NCI-H524 (cell line): Measurements from ENCODE around the gene HOXA4.

Experiments
- DNase-seq, 2 experiments: peaks; one replicate each; lab custom pipeline; 2025; lab: John Stamatoyannopoulos, UW

Gene HOXA4

DNA sequence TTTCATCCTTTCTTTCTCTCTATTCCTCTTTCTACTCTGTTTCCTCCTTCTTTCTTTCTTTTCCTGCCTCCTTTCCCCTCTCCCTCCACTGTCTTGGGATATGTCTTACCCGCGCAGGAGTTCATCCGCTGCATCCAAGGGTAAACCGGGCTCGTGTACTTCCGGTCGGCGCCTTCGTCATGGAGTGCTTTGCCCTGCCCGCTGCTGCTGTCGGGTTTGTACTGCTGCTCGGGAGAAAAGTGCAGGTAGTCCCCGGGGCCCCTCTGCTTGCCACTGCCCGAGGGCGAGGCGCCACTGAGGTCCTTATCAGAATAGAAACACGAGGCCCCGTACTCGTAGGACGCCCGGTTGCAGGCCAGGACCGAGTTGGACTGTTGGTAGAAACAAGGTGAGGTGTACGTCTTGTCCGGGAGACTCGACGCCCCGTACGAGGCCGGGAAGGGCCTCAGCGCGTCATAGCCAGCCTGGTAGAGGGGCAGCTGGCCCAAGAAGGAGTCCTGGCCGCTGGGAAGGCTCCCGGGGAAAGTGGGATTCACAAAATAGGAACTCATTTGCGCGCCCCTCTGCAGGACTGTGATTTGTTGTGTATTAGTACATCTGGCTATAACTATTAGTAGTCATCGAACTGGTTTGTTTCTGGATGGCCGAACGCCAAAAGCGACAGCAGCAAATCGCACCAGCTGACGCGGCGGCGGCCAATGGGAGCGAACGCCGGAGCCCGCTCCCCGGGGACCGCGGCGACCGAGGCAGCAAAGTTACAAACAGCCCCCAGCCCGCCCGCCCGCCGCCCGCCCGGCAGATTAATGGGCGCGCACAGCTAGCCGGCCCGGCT, 16.9 kb upstream of the HOXA4 start, which contains the start of gene HOXA6:
TSS of gene HOXA6 (minus strand) at position 576 of the 832 bp plus-strand sequence. CDS start at position 551, 25 bp downstream.
- DNase-seq, result peak in 1 of 2 experiments; percentile 23

DNA sequence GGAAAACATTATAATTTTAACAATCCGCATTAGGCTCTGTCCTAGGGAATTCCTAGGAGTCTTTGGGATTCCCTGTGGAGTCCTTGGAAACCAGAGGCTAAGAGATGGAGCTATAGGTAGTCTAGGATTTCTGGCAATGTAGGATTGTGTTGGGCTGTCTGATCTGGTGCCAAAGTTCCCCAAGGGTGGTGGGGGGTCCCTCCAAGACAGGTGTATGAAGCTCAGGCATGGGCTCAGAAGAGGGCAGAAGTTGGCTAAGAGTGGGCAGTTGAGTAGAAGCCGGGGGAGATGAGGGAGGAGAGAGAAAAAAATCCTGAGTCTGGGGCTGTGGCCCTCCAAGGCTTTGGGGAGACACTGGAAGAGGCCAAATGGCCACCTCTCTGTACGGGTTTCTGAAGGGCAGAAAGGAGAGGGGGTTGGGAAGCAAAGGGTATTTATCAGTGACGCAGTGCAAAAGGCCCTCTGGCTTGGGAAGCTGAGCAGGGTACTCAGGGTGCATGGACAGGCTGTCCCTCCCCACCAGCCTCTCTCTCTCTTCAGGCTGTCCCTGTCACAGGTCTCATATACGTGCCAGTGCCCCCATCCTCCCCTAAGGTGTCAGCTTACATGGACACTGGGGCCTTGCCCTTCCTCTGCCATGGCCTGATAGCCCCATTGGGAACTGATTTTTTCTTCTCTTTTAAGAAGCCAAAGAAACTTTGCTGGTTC, 16.1 kb upstream of the HOXA4 start:
- DNase-seq, result no peak

DNA sequence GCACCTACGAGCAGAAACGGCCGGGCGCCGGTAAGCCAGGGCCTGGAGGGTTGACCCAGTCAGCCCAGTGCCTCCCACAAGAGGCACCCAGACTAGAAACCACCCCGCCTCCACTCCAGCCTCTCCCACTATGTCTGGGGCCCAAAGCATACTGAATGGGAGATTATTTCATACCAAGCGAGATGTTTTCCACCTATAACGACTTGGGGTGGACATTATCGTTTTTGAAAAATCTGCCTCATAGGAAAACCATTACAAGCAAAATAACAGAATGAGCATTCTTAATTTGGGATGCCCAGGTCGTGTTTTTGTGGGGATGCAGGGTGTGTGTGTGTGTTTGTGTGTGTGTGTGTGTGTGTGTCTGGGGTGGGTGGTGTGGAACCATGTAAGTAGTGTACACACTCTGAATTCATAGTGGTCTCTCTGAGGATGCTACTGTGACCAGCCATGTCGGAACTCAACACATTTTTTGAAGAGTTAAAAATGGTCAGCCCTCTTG, 15.4 kb upstream of the HOXA4 start:
- no peak for DNase-seq

DNA sequence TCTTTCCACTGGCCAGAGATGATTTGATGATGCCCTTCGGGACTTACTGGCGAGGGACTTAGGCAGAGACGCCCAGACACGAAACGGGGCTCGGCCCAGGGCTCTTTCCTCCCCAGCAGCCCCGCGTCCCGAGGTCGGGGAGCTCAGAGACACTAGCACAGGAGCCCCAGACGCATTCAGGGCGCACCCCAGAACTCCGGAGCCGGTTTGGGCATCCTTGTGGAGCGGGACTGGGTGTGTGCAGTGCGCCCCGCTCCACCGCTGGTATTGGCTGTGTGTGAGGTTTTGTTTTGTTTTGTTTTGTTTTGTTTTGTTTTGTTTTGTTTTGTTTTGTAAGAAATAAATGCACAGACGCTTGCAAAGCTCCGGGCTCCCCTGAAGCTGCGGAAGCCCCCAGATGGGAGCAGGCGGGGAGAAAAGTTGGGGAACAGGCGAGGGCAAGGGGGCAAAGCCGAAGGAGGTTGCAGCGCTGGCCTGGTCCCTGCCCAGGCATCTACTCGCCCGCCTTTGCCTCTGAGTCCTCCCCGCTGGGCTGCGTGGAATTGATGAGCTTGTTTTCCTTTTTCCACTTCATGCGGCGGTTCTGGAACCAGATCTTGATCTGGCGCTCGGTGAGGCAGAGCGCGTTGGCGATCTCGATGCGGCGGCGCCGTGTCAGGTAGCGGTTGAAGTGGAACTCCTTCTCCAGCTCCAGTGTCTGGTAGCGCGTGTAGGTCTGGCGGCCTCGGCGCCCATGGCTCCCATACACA, 14.8 kb upstream of the HOXA4 start:
- no peak for DNase-seq

DNA sequence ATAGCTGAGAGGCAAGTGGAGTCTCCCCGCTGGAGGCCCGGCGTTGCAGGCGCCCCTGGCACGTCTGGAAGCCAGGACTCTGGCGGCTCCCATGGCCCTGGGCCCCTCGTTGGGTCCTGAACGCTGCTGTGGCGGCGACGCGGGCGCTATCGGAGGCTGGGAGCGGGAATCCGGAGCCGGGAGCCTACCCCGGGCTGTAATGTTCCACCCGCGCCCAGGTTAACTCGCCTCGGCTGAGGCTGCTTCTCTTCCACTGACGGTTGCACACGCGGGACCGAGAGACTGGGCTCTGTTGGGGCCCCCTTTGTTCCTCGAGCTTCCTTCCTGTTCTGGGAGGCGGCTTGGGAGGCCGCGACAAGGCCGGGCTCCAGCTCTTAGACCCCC, 14.2 kb upstream of the HOXA4 start:
- no peak for DNase-seq

DNA sequence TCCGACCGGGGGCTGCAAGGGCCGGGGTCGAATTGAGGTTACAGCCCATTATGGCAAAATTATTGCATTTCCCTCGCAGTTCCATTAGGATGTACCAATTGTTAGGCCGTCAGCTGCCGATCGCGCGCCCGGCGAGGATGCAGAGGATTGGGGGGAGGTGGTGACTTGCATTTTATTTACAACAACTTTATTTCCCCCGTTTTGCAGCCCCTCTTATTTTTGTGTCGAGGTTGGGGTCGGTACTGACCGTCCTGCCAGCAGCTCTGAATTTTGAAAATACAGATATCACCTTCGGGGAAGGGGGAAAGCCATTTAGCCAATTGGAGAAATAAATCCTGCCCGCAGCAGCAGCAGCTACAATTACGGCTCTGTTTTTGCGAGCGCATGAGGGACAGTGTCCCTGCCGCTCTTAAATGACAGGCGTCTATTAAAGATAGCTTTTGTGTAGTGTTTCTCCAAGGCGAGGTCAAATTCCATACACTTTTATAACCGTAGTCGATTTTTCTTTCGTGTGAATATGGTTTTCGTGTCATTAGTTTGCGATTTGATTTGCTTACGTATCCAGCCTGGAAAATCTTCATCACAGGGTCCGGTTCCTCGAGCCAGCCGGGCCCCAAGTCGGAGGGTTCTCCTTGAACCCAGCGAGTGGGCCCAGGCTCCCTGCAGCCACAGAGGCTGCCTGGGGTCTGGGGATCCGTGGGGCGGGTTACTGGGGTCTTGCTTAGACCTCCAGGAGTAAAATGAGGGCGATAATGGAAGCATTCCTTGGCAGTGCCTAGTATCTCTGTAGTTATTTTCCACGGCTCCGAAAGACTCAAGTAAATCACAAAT, 13.6 kb upstream of the HOXA4 start:
- no peak for DNase-seq

DNA sequence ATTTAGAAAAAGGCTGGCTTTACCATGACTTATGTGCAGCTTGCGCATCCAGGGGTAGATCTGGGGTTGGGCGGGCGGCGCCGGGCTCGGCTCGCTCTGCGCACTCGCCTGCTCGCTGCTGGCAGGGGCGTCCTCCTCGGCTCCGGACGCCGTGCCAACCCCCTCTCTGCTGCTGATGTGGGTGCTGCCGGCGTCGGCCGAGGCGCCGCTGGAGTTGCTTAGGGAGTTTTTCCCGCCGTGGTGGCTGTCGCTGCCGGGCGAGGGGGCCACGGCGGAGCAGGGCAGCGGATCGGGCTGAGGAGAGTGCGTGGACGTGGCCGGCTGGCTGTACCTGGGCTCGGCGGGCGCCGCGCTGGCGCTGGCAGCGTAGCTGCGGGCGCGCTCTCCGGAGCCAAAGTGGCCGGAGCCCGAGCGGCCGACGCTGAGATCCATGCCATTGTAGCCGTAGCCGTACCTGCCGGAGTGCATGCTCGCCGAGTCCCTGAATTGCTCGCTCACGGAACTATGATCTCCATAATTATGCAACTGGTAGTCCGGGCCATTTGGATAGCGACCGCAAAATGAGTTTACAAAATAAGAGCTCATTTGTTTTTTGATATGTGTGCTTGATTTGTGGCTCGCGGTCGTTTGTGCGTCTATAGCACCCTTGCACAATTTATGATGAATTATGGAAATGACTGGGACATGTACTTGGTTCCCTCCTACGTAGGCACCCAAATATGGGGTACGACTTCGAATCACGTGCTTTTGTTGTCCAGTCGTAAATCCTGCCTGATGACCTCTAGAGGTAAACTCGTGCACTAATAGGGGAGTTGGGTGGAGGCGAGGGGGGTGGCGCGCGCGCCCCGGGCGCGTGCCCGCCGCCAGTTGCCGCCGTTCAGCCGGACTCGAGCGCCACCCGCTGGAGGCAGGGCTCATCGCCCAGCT, 12.7 kb upstream of the HOXA4 start, which contains the start of gene HOXA5:
TSS of gene HOXA5 (minus strand) at position 659 of the 927 bp plus-strand sequence. CDS start at position 585, 74 bp downstream.
- DNase-seq, result peak; percentile 86 to 92

DNA sequence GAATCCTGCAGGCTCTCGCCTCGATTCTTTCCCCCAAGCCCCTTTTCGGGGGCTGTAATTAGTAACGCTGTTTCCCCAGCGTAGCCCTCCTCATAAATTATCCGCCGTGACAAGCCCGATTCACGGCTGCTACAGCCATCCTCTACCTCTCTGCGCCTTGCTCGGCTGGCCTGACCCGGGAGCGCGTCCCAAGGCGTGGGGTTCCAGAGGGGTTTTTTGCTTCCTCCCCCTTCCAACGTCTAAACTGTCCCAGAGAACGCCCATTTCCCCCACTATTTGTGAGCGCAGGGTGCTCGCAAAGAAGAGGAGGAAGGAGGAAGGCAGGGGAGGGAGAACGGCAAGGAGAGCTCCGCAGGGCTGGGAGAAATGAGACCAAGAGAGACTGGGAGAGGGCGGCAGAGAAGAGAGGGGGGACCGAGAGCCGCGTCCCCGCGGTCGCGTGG, 12.0 kb upstream of the HOXA4 start:
- peak in 1 of 2 experiments; percentile 44 for DNase-seq

DNA sequence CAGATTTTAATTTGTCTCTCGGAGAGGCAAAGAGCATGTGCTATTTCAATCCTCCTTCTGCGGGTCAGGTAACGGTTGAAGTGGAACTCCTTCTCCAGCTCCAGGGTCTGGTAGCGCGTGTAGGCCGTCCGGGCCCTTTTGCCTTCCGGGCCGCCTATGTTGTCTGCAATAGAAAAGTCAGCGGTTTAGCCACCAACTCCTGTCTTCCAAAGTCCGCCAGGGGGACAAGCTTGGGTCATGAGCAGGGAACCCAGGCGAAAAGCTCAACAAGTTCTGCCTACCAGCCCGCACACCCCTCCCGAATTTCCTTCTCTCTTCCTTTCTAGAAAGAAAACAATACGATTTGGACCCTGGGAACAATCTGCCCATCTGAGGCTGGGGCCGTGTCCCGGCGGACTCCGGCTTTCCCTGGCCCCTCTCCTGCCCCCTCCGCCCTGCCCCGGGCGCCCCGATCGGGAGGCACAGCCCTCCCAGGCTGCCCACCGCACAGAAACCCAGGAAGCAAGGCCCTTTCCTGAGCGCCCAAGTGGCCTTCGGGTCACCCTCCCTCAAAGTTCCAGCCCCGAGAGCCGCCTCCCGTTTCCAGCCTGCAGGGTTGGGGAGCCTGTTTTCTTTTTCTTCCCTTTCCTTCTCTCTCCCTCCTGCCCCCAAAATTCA, 11.5 kb upstream of the HOXA4 start:
- DNase-seq, result no peak

DNA sequence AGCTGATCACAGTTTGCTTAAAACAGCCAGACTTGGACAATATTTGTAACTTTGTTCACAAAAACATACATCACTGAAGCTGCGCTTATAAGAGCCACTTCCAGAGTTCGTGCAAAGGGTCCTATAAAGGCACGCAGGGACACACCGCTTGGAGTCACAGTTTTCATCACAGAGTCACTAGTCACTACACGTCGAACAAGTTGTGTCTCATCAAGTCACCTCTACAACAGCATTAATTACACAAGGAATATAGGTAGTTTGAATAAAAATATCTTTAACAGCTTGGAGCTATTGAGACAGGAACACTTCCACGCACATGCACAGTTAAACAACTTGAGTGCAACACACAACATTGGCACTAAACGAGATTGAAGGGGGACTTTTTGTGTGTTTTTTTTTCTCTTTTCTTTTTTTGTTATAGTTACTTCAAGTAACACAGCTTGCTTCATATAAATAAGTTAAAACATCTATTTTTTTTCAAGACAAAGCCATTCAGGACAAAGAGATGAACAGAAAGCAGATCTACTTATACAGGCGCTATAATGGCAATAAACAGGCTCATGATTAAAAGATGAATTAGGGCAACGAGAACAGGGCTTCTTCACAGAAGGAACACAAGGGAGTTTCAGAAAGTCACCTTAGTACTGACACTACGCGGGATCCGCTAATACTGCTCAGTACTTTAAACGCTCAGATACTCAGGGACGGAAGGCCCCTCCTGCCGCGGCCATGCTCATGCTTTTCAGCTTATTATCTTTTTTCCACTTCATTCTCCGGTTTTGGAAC, 10.8 kb upstream of the HOXA4 start:
- no peak for DNase-seq

DNA sequence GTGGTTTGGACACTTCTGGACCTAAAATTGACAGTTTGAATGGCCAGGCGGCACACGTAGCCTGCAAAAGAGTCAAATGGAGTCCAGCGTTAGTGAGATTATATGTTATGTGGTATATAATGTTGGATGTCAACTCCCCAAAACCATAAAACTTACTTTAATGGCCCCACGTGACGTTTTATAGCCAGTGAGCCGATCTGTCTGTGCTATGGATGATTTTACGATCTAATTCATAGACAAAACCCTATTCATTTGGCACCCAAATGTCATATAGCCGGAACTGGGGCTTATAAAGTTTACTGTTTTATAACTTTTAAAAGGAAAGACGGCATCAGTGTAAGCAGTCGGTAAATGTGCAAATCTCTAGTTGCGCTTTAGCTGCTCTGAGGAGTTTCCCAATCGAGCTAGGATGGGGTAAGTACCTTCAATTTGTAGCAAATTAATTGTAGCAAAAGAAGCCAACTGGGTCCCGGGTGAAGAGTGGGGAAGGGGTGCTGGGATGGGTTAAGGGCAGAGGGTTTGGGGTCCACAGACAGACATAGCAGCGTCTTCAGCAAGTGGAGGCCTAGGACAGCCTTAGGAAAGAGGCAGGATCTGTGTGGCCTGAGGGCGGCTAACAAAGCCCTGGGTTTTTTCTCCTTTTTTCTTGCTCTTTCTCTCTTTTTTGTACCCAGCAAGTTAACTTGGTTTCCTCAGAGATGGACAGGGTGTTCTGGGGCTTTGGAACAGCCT, 9.7 kb upstream of the HOXA4 start:
- DNase-seq, result no peak

DNA sequence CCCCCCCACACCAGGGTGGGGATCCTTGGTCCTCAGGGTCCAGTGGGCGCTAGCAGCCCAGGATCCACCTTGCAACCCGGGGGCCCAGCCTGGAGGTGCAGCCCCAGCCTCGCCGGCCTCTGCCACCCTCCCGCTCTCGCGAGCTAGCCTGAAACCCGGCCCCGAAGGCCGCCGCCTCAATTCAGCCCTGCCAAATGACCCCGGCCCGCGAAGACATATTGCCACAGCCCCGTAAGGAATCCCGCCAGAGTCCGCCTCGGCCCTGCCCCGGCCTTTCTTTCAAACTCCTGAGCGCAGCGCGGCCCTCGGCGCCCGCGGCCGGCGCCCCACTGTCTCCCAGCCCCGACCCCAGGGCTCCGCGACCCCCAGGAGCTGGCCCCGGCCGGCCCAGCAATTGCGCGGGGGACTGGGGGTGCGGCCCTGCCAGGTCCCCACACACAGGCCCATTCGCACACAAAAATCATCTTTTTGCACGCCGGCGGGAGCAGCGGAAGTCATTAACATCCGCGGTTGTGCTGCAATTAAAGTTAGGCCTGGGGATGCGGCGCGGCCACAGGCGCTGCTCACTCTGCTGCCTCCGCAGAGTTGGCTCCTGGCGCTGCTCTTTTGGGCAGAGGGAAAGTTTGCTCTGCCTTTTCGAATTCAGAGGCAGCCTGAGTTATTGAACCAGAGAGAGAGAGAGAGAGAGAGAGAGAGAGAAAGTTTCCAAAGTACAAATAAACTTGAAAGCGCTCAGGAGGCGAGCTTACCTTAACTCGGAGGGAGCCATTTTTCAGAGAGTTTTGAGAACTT, 9.0 kb upstream of the HOXA4 start:
- no peak for DNase-seq

DNA sequence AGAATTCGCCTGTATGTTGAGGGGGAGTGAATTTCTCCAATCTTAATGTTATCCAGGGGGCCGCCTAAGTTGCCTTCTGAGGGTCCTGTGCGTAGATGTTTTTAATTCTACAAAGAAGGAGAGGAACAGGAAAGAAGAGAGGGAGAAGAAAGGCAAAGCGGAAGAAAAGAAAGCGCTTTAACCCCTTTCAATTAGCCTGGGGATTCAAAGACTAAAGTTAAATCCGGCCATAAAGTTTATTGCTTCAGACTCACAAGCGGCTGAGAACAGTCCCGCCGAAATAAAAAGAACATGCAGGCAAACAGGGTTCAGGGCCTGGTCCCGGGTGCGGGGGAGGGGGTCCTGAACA, 8.4 kb upstream of the HOXA4 start:
- DNase-seq, result no peak

DNA sequence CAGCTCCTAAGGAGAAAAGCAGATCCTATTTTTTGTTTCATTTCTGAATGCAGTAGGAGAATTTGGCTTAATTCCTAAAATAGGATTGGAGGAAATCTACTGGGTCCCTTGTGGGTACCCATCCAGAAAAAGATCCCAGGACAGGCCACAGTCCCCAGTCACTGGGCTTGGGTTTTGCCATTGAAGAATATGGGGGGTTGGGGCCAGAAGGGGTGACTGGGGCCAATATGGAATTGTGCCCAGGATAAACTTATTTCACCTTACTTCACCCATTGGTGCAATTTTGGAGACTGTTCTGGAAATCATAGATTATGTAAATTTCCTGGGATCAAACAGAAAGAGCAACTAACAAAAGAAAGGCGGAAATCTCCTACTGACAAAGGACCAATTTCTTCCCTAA, 7.9 kb upstream of the HOXA4 start:
- no peak for DNase-seq

DNA sequence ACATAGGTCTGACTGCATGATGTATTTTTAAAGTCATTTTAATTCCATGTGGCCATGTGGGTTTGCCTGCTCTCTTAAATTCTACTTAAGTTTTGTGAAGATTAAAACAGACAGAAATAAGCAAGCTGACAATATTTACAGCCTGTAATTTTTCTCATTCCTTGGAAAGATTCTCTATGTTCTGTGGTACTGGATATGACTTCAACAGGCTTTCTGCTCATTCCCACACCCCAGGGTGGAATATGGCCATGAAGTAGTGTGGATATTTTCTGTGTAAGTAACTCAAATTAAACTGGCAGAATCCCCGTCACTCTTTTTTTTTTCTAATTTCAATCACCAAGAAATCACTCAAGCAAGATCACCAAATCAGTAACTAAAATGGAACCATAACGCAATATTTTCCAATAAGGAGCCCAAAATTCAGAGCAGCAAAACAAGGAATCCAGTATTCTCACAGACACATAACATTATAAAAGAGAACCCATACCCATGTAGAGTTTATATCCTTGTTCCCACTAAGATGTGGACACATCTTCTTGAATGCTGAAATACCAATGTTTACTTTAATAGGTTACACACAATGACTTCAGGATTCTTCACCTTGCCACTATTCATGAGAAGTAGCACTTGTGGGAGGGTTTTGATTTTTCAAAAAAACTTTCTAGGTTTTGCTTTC, 7.2 kb upstream of the HOXA4 start:
- DNase-seq, result no peak

DNA sequence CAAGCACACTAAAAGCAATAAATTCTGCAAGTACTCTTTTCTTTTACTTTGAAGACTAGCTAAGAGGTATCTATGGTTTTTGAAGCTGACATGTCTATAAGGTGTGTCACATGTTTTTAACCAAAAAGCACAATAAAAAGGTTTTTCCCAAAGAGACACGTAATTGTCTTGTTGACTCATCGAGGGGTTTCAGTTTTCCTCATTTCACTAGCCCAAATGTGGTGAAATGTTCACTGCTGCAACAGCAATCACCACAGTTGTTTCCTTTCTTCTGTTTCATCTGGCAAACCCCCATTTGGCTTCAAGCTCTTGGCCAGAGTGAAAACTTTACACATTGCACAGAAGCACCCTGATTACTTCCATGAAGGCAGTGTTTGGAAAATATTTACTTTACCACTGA, 3.8 kb upstream of the HOXA4 start:
- no peak for DNase-seq
